CD4-positive, alpha-beta T cell treated with Interleukin-17A for 4 hours (primary cell): ENCODE measurements around the gene STAC3.

ENCODE experiments used
- DNase-seq: peaks from one replicate; pipeline ENCODE4 v3.0.0-alpha.2; 2020; ENCODE audit warnings: mixed read lengths

STAC3 gene

GRCh38 chr12:57254506-57255280 lies 3.7 kb upstream of the STAC3 start:
- no peak for DNase-seq

DNA sequence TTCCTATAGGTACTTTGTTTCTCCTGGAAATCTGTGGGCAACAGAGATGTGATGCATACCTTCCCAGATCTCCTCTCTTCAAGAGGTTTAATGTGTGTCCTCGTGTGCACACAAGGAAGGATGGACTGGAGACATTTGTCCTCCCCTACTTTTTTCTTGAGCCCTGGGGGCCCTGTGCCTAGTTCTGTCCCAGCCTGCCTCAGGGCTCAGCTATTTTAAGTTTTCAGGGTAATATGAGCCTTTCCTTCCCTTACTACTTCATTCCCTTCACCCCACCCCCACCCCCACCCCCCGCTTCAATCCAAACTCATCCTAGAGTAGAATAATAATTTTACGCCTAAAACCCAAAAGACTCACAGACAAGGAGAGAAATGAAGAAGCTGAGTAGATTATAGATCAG lies 446 bp downstream of the STAC3 start:
- DNase-seq, result no peak

- no peak for DNase-seq
Measured at GRCh38 chr12:57248934-57249742, 1.8 kb downstream of the STAC3 start.

DNA sequence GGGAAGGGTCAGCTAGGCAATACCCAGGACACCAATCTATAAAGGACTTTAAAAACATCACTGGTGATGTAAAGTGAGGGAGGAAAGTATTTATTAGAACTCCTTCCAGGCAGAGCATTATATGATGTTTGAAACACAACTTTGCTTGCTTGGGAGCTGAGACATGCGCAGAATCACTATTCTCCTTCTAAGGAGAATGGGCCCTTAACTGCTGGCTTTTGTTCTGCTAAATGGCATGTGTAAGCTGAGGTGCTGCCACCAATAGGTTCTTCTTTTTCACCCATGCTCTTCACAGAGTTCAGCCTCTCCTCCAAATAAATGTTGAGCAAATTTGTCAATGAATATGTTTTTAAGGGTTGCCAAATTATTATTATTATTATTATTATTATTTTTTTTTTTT lies 3.9 kb downstream of the STAC3 start:
- no peak for DNase-seq

DNA sequence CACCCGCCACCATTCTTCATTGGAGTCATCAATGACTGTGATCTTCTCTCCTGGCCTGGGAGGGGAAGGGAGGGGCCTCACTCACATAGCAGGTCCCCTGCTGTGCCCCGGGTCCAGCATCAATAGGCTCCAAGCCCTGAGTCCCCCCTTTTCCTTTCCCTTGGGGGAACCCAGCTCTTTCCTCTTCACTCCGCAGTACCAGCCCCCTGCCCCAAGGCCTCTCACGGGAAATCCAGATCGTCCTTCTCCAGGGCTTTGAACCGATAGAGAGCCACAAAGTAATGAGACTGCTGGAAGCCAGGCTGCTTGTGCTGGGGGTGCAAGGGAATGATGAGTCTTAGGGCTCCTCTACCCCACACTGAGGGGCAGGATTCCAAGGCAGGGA lies 6.7 kb downstream of the STAC3 start:
- DNase-seq, result no peak

DNA sequence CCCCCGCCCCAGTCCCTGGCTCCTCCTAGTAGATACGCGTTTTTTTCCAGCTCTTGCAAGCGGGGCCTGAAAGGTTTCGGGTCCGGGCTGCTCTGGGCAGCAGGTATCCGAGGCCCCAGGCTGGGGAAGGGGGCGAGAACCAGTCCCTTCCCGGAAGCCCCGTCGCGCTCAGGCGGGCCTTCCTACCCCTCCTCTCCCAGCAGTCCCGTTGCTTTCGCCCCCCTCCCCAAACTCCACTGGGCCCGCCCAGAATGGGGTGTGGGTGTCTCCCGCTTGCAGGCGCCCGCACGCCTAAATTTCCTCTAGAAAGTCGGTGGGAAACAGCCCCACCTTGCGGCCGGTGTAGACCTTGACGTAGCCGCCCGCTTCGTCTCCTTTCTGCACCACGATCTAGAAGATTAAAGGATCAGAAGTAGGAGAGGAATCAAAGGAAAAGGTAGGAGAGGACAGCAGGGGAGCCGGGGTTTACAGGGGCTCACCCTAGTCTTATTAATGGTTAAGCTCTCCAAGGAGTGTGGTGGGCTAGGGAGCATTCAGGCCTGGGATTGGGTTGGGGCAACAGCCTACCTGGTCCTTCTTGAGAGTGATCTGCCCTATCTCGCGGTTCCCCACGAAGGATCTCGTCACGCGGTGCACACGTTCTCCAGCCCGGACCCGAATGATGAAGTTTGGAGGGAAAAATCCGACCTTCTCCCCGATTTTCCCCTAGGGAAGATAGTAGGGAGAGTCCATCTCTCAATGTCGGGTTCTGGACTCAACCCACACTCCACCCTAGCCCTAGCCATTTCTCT lies 7.3 kb downstream of the STAC3 start:
- DNase-seq, result peak; percentile 89

DNA sequence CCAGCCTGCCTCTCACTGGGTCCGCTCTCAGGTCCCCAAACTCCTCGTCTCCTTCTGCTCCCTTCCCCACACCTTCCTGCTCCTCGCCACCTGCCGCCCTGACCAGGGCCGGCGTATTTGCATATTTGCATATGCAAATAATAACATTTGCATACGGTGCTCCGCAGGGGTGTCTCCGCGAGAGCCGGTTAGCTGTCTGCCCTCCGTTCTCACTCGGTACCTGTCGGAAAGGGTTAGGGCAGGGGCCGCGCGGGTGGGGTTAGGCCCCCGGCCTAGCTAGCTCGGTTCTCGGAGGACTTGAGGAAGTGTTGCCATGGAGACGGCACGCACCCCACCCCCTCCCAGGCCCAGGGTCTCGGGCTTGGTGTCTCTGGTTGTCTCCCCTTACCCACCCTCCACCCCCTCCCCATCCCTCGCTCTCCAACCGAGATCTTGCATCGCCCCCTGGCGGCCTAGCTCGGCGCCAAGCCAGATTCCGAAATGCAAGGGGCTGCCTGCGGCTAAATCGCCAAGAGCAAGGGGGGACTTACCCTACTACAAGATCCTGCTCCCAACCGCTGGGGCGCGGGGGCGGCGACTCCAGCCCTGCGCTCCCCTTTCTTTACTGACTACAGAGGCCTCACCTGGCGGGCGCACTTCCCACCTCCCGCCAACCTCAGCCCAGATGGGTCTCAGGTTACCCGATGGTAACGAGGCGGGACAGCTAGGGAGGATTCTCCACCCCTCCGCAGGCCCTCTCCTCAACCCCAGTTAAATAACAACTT lies 8.1 kb downstream of the STAC3 start:
- DNase-seq, result peak; percentile 80

DNA sequence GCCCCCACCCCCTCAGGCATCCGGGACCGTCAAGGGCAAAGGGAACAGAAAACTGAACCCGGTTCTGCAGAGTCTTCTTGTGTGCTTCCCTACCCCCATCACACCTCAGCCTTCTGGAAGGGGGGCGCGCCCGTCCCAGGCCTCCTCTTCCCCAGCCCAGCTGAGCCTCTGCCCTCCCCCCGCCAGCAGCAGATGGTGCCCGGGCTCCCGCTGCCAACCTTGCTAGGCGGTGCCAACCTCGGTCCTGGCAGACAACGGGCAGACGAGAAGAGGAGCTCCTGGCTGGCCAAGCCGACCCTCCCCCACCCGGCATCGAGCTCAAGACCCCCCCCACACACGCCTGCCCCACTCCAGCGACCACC lies 8.7 kb downstream of the STAC3 start:
- DNase-seq, result no peak

- DNase-seq, result no peak
Measured at GRCh38 chr12:57241402-57242310, 9.3 kb downstream of the STAC3 start.

GRCh38 chr12:57240926-57241401 lies 10.0 kb downstream of the STAC3 start:
- no peak for DNase-seq

GRCh38 chr12:57240066-57240921 lies 10.7 kb downstream of the STAC3 start:
- DNase-seq, result peak; percentile 87

DNA sequence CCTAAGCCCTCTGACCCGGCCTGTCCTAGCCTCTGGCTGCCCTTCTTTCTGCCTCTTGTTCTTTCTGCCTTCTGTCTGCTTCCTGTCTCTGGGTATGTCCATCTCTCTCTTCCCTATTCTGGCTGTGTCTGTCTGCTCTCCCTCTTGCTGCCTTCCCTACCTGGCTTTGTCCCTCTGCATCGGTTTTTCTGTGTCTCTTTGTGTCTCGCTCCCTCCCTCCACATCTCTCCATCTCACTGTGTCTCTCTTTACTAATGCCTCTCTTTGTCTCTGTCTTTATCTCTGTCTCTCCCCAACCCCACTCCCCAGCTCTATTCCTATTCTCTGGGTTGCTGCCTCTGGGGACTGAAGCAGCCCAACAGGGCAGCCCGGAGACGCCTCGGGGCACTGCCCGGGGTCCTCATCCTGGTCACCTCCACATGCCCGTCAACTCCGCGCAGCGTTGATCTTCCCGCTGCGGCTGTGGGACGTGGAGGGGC lies 11.4 kb downstream of the STAC3 start:
- no peak for DNase-seq

DNA sequence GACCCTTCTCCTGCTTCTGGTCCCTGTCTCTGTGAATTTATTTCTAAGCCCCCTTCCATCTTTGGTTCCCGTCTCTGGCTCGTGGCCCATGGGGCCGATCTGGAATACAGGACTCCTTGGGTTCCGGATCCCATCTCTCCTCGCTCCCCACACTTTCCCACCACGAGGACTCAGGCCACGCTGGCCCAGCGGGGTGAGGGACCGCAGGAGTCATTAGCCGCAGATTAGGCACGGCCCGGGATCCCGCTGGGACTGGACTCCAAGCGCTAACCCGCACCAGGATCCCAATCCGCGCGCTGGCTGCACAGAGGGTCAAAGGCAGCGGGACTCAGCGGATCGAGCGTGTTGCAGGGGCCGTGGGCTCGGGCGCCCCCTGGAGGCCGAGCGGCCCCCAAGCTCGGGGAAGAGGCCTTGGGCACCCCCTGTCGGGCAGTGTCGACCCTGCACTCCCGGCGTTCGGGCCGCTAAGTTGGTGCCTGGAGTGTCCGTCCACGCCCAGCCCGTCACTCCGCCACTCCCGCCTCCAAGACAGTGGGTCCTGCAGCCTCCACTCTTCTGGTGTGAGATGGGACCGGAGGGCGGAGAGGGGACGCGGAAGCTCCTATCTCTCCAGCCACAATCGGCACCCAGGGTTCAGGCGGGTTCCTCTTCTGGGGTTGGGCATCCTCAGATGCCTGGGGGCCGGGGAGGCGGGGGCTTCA lies 12.0 kb downstream of the STAC3 start:
- DNase-seq, result peak; percentile 91

GRCh38 chr12:57237932-57238853 lies 12.8 kb downstream of the STAC3 start:
- peak; percentile 60 for DNase-seq

DNA sequence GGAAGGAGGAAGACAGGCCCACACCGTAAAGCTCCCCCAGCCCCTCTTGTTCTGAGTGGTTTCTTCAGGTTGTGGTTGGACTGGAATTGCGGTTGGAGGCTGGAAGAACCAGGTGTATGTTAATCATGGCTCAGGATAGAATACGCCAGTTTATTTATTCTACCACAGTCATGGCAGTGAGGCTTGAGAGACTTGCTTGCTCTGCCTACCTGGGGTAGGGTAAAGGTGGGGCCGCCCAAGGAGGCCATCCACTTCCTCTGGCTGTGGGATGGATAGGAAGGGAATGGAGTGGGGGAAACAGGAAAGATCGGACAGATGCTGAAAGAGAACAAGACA lies 13.4 kb downstream of the STAC3 start:
- no peak for DNase-seq

- DNase-seq, result no peak
Measured at GRCh38 chr12:57236925-57237595, 13.9 kb downstream of the STAC3 start.

DNA sequence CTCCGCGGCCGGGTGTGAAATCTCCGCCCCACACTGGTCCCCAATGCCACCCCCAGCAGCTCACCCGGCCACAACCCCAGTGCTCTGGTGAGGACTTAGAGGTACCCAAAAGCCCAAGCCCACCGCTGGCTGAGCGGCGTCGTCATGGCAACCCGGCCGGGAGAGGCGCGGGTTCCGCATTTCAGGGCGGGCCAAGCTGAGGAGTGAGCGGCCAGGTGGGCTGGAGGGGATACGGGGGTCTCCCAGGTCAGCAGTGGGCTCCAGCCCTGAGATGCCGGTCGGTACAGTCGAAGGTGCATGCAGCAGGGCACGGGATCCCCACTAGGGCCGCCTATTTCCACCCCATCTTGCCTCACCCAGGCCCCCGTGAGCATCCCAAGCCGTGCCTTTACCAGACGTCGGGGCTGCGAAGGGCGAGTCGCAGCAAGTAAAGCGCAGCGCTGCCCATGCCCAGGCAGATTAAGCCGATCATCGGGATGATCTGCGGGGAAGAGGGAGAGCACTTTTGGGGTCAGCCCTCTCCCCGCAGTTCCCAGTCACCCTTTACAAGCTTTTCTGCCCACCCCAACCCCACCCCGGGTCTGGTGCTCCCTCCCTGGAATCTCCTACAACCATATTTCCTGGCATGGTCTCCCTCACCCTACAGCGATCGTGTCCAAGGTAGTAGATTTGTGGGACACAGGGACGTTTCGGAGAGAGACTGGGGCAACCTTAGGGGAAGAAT lies 14.6 kb downstream of the STAC3 start:
- no peak for DNase-seq
